IMR-90 (cell line): Measurements from ENCODE around the gene ADAMTS17. TPM values are rescaled to one million over a fixed set of nuclear protein-coding genes. Genes with fewer than 3 reads are reported as not detected.

ENCODE experiments used
- ATAC-seq: fragments of 200-7000 bp; cut with Tn5 transposase; 2 replicates; pipeline ENCODE4 v1.9.1; 2020; ENCODE audit warnings: low read depth, mild to moderate bottlenecking, moderate library complexity
- BruUV-seq: library from RNA; stranded (reverse); fragments of 400-500 nt; replicated peaks from 2 replicates; lab custom pipeline; 2021; lab: Mats Ljungman, UMichigan
- CTCF ChIA-PET: fragments of 300-600 bp; formaldehyde crosslinking; extraction: SDS; loops from one replicate; lab custom pipeline; 2021; ENCODE audit warnings: antibody characterized with exemption; lab: Yijun Ruan, JAX
- POLR2A ChIA-PET: fragments of 300-600 bp; sonication (Branson Sonifier 250); formaldehyde crosslinking; loops from one replicate; lab custom pipeline; 2022; ENCODE audit warnings: antibody characterized with exemption; ENCODE audit not compliant: unreplicated experiment; lab: Charles Lee
- DNase-seq: peaks from one replicate; pipeline ENCODE4 v3.0.0; 2013
- H2AFZ ChIP-seq: replicated peaks from 2 replicates; pipeline ENCODE3; 2013; ENCODE audit warnings: low read length, mild to moderate bottlenecking; ENCODE audit not compliant: poor library complexity
- H2AK5ac ChIP-seq: 2 replicates; pipeline ENCODE4 v1.6.1; 2013; ENCODE audit warnings: low read depth, low read length, inconsistent platforms
- H2AK9ac ChIP-seq: replicated peaks from 2 replicates; pipeline ENCODE3; 2013; ENCODE audit warnings: mild to moderate bottlenecking, low read depth, low read length, moderate library complexity; ENCODE audit not compliant: poor library complexity
- H2BK120ac ChIP-seq: 2 replicates; pipeline ENCODE4 v1.6.1; 2013; ENCODE audit warnings: low read depth, low read length, inconsistent platforms
- H2BK15ac ChIP-seq: 3 replicates; pipeline ENCODE4 v1.6.1; 2013; ENCODE audit warnings: low read depth, low read length, inconsistent platforms
- H2BK20ac ChIP-seq: 2 replicates; pipeline ENCODE4 v1.6.1; 2013; ENCODE audit warnings: low read depth, mild to moderate bottlenecking, inconsistent platforms, low read length, moderate library complexity
- H2BK5ac ChIP-seq: 2 replicates; pipeline ENCODE4 v1.6.1; 2013; ENCODE audit warnings: mild to moderate bottlenecking, low read depth, low read length, inconsistent platforms; ENCODE audit not compliant: poor library complexity, severe bottlenecking
- H3K14ac ChIP-seq: replicated peaks from 2 replicates; pipeline ENCODE4 v1.6.1; 2013; ENCODE audit warnings: low read depth, low read length, inconsistent platforms
- H3K18ac ChIP-seq: 2 replicates; pipeline ENCODE4 v1.6.1; 2013; ENCODE audit warnings: low read depth, low read length, control low read depth
- H3K23ac ChIP-seq: 2 replicates; pipeline ENCODE4 v1.6.1; 2013; ENCODE audit warnings: low read depth, low read length, inconsistent platforms
- H3K27ac ChIP-seq: 2 replicates; pipeline ENCODE4 v1.5.1; 2013; ENCODE audit warnings: mild to moderate bottlenecking, control low read depth, low read length; ENCODE audit not compliant: insufficient read depth
- H3K27me3 ChIP-seq: 2 replicates; pipeline ENCODE4 v1.6.1; 2013; ENCODE audit warnings: low read length; ENCODE audit not compliant: control insufficient read depth, insufficient read depth
- H3K36me3 ChIP-seq: 2 replicates; pipeline ENCODE4 v1.6.1; 2013; ENCODE audit warnings: low read length, mixed read lengths; ENCODE audit not compliant: control insufficient read depth, insufficient read depth
- H3K4ac ChIP-seq: 2 replicates; pipeline ENCODE4 v1.6.1; 2013; ENCODE audit warnings: low read depth, low read length, inconsistent platforms
- H3K4me1 ChIP-seq: 2 replicates; pipeline ENCODE4 v1.6.1; 2013; ENCODE audit warnings: low read length, mixed read lengths; ENCODE audit not compliant: control insufficient read depth, insufficient read depth
- H3K4me2 ChIP-seq: 2 replicates; pipeline ENCODE4 v1.6.1; 2013; ENCODE audit warnings: low read depth, mild to moderate bottlenecking, control low read depth, low read length, moderate library complexity
- H3K4me3 ChIP-seq: 2 replicates; pipeline ENCODE4 v1.5.1; 2013; ENCODE audit warnings: low read depth, mild to moderate bottlenecking, control low read depth, low read length, moderate library complexity; ENCODE audit not compliant: insufficient read depth
- H3K56ac ChIP-seq: 2 replicates; pipeline ENCODE4 v1.6.1; 2013; ENCODE audit warnings: low read length, inconsistent platforms; ENCODE audit not compliant: insufficient read depth; ENCODE audit errors: extremely low read depth
- H3K79me1 ChIP-seq, 2 experiments: 2 replicates each; pipeline ENCODE4 v1.6.1; 2013; ENCODE audit warnings: low read length in 2 of 2, inconsistent platforms in 1 of 2, low read depth in 1 of 2
- H3K9ac ChIP-seq: 2 replicates; pipeline ENCODE4 v1.6.1; 2013; ENCODE audit warnings: low read depth, low read length, control low read depth
- H3K9me1 ChIP-seq: 2 replicates; pipeline ENCODE4 v1.6.1; 2013; ENCODE audit warnings: low read length, inconsistent platforms; ENCODE audit not compliant: insufficient read depth
- H3K9me3 ChIP-seq: 2 replicates; pipeline ENCODE4 v1.6.1; 2013; ENCODE audit warnings: low read length; ENCODE audit not compliant: control insufficient read depth, insufficient read depth
- H4K20me1 ChIP-seq: 2 replicates; pipeline ENCODE4 v1.6.1; 2013; ENCODE audit warnings: low read length, inconsistent platforms; ENCODE audit not compliant: insufficient read depth
- H4K5ac ChIP-seq: 2 replicates; pipeline ENCODE4 v1.6.1; 2013; ENCODE audit warnings: mild to moderate bottlenecking, low read depth, low read length, control low read depth
- H4K8ac ChIP-seq, 2 experiments: 2 replicates each; pipeline ENCODE4 v1.6.1; 2013; ENCODE audit warnings: low read depth in 2 of 2, low read length in 2 of 2, control low read depth in 1 of 2, inconsistent platforms in 1 of 2
- H4K91ac ChIP-seq: 2 replicates; pipeline ENCODE4 v1.6.1; 2013; ENCODE audit warnings: low read depth, low read length, inconsistent platforms; ENCODE audit not compliant: insufficient read depth
- CHD1 ChIP-seq: IDR thresholded peaks from 2 replicates; pipeline ENCODE4 v1.6.1; 2012; ENCODE audit warnings: low read depth, low read length, improper control_type of control experiment
- CTCF ChIP-seq: conservative IDR thresholded peaks from 2 replicates; pipeline ENCODE4 v1.5.1; 2012; ENCODE audit warnings: mild to moderate bottlenecking, low read depth, low read length, improper control_type of control experiment
- FOS ChIP-seq: fragments of 150-350 bp; IDR thresholded peaks from 2 replicates; pipeline ENCODE4 v1.6.1; 2016; ENCODE audit warnings: low read depth, low read length
- MAFK ChIP-seq: IDR thresholded peaks from 2 replicates; pipeline ENCODE4 v1.6.1; 2012; ENCODE audit warnings: low read depth, low read length, improper control_type of control experiment
- MAZ ChIP-seq: IDR thresholded peaks from 2 replicates; pipeline ENCODE4 v1.6.1; 2012; ENCODE audit warnings: low read depth, mild to moderate bottlenecking, low read length, improper control_type of control experiment, moderate library complexity, borderline replicate concordance
- MXI1 ChIP-seq: IDR thresholded peaks from 2 replicates; pipeline ENCODE4 v1.6.1; 2012; ENCODE audit warnings: low read depth, mild to moderate bottlenecking, low read length, moderate library complexity, borderline replicate concordance
- NFE2L2 ChIP-seq: fragments of 150-350 bp; IDR thresholded peaks from 2 replicates; pipeline ENCODE4 v1.6.1; 2016; ENCODE audit warnings: low read depth, mild to moderate bottlenecking, low read length
- POLR2A ChIP-seq: IDR thresholded peaks from 2 replicates; pipeline ENCODE4 v1.6.1; 2012; ENCODE audit warnings: mild to moderate bottlenecking, low read depth, low read length
- RAD21 ChIP-seq: IDR thresholded peaks from 2 replicates; pipeline ENCODE4 v1.6.1; 2012; ENCODE audit warnings: low read length, improper control_type of control experiment
- RCOR1 ChIP-seq: IDR thresholded peaks from 2 replicates; pipeline ENCODE4 v1.6.1; 2012; ENCODE audit warnings: mild to moderate bottlenecking, low read length, improper control_type of control experiment; ENCODE audit not compliant: insufficient replicate concordance
- RFX5 ChIP-seq: IDR thresholded peaks from 2 replicates; pipeline ENCODE4 v1.8.0; 2012; ENCODE audit warnings: low read depth, mild to moderate bottlenecking, low read length, moderate library complexity
- SMC3 ChIP-seq: fragments of 150-350 bp; IDR thresholded peaks from 2 replicates; pipeline ENCODE4 v1.6.1; 2016; ENCODE audit warnings: low read depth, mild to moderate bottlenecking, antibody characterized with exemption, low read length, moderate library complexity
- USF2 ChIP-seq: fragments of 150-350 bp; IDR thresholded peaks from 2 replicates; pipeline ENCODE4 v1.6.1; 2017; ENCODE audit warnings: mild to moderate bottlenecking, antibody characterized with exemption, low read length, low read depth
- whole genome bisulfite sequencing, 2 experiments: methylation state at CpG; one replicate each; pipeline versions ENCODE4 v1.1.5 to v1.1.7; 2013; ENCODE audit warnings: missing lambda C conversion rate in 2 of 2; ENCODE audit not compliant: insufficient read length in 1 of 2; ENCODE audit errors: extremely low coverage in 2 of 2; 5-methylcytosine and 5-hydroxymethylcytosine counted together
- dilution Hi-C: fragments of 300-500 bp; cut with HindIII; formaldehyde crosslinking; loops from one replicate; pipeline ENCODE4 v1.14.3; 2018; ENCODE audit warnings: low sequenced_read_pairs; ENCODE audit not compliant: unreplicated experiment
- in situ Hi-C: fragments of 300-500 bp; cut with MboI; formaldehyde crosslinking; loops from 3 replicates; pipeline ENCODE4 v1.14.3; 2019; ENCODE audit warnings: low sequenced_read_pairs, inconsistent platforms, mixed read lengths
- intact Hi-C: fragments of 100-400 bp; cut with micrococcal nuclease; formaldehyde crosslinking; loops from 2 replicates; pipeline ENCODE4 v1.10.0; 2022
- polyA plus RNA-seq, 3 experiments: library from polyadenylated mRNA; depleted of rRNA; stranded (reverse); fragments of >200 nt; gene quantifications; 2 replicates each; pipeline ENCODE4 v1.2.3, GENCODE V29; 2012; ENCODE audit warnings: low replicate concordance in 1 of 3
- total RNA-seq: library from RNA; depleted of rRNA; stranded (reverse); fragments of >200 nt; gene quantifications from 2 replicates; pipeline ENCODE4 v1.2.3, GENCODE V29; 2012

ADAMTS17 gene
- total and polyA plus RNA-seq, 2 of the 4 experiments (the other 2 are of a cell fraction): 0.03 TPM; not detected in 1

GRCh38 chr15:99932676-99933402 lies 408.9 kb downstream of the ADAMTS17 start:
- Histone ChIP-seq H3K9me3 (no peaks in the 10 kb centered on the region), H3K56ac (no peak overlapping the region), H4K5ac (no peak overlapping the region), H3K79me1 (no peaks in the 10 kb centered on the region), H2AK9ac (no peak overlapping the region), H2AK5ac (no peak overlapping the region), H3K4me3 (no peak overlapping the region), H3K4me2 (no peak overlapping the region), H2BK15ac (no peak overlapping the region), H4K91ac (no peak overlapping the region), H4K8ac (no peak overlapping the region), H2BK20ac (no peak overlapping the region), H3K27me3 (peaks cover 3% of the 10 kb centered on the region; the same call in 1 of the 2 replicates), H3K27ac (no peak overlapping the region), H2AFZ (no peak overlapping the region), H3K14ac (no peak overlapping the region), H3K36me3 (no peaks in the 10 kb centered on the region), H3K9ac (no peak overlapping the region), H3K23ac (no peak overlapping the region), H2BK120ac (no peak overlapping the region), H3K4me1 (no peaks in the 10 kb centered on the region), H3K4ac (no peak overlapping the region), H2BK5ac (no peak overlapping the region), H4K20me1 (no peaks in the 10 kb centered on the region), H3K9me1 (no peaks in the 10 kb centered on the region), H3K18ac (no peak overlapping the region)
- in situ Hi-C loops: loop anchor here (10.0 kb wide), 1 partner anchor 632 kb away; no protein-coding TSS in a partner anchor
- WGBS, 2 experiments: 82% methylated on average over 2 of the region's 13 CpGs; no CpG with 5 or more reads in 1 of the 2 experiments
- dilution Hi-C loops: no loop called here
- TF ChIP-seq POLR2A: no peak
- TF ChIP-seq USF2: no peak
- TF ChIP-seq MAFK: no peak
- no peak for TF ChIP-seq CTCF
- TF ChIP-seq MAZ: no peak
- TF ChIP-seq RFX5: no peak
- TF ChIP-seq FOS: no peak
- TF ChIP-seq RAD21: no peak
- TF ChIP-seq SMC3: no peak
- TF ChIP-seq MXI1: no peak
- no peak for TF ChIP-seq CHD1
- TF ChIP-seq RCOR1: no peak
- TF ChIP-seq NFE2L2: no peak
- BruUV-seq: no TSS peak
- intact Hi-C loops: no loop called here
- no peak for ATAC-seq
- no peak for DNase-seq
- ChIA-PET CTCF (no interaction called here), POLR2A (no interaction called here)
